Stimulated activated CD4-positive, alpha-beta T cell treated with anti-CD3 and anti-CD28 coated beads, Interleukin-1b, Interleukin-23, amount 100 ng/mL, for 48 hours (primary cell): ENCODE data around the gene SAMD1.

Experiments
- DNase-seq: peaks from one replicate; pipeline ENCODE4 v3.0.0-alpha.2; 2020

The SAMD1 gene

DNA sequence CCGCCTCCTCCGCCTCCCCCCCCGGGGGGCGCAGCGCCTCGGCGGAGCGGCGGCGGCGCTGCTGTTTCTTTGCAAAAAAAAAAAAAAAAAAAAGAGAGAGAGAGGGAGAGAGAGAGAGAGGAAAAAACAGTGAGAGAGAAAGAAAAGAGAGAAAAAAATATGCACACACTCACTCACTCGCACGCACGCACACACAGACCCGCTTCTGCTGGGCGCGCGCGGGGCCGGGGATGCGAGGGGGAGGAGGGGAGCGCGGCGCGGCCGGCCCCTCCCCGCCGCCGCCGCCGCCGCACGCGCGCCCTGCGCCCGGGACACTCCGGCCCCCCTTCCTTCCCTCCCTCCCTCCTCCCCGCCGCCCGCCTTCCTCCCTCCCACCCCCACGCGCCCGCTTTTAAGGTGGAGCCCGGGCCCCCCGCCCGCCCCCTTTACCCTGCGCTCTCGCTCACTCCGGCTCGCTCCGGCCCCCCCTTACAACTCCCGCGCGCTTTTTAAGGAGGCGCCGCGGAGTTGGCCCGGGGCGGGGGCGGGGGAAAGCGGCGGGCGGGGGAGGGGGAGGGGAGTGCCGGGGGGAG, at the start of gene SAMD1:
SAMD1 (minus strand) TSS at position 243 of the 572 bp plus-strand sequence.
- DNase-seq, result peak; percentile 81

DNA sequence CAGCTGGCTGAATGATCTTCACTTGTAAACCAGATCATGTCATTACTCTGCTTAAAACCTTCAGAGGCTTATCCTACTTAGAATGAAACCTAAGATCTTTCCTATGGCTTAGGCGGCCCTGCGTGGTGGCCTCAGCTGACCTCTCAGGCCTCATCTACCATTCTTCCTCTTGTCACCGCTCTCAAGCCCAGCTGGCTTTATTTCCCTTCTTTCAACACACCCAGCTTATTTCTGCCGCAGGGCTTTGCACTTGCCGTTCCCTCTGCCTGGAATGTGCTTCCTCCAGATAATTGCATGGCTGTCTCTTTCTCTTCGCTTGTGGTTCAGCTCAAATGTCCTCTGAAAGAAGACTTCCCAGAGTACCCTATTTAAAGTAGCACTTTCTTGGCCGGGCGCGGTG, 49.4 kb upstream of the SAMD1 start:
- no peak for DNase-seq

GRCh38 chr19:14138576-14139265, 48.2 kb upstream of the SAMD1 start:
- DNase-seq, result no peak

- peak; percentile 99 for DNase-seq
Observed at GRCh38 chr19:14136509-14137281, 46.1 kb upstream of the SAMD1 start, which contains the start of gene ASF1B. TSS of gene ASF1B (minus strand) at chr19:14136589. CDS start at chr19:14136456, 133 bp downstream.

DNA sequence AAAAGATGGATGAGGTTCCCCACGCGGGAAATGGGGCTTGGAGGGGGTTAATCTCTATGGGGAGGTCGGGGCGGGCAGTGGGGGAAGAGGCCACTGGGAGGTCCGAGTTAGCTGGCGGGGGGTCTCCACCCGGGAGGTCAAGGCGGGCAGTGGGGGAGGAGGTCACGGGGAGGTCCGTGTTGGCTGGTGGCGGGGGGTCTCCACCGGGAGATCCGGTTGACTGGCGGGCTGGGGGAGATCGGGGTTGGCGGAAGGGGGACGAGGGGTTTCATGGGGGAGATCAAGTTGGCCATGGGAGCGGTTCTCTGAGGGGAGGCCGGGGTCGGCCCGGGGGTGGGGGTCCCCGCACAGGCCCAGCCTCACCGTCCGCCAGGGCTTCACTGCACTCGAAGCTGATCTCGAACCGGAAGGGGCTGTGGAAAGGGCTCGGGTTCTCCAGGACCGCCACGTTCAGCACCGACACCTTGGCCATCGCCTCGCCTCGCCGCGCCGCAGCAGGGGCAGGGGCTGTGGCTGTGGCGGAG, 45.5 kb upstream of the SAMD1 start:
- peak; percentile 15 for DNase-seq

DNA sequence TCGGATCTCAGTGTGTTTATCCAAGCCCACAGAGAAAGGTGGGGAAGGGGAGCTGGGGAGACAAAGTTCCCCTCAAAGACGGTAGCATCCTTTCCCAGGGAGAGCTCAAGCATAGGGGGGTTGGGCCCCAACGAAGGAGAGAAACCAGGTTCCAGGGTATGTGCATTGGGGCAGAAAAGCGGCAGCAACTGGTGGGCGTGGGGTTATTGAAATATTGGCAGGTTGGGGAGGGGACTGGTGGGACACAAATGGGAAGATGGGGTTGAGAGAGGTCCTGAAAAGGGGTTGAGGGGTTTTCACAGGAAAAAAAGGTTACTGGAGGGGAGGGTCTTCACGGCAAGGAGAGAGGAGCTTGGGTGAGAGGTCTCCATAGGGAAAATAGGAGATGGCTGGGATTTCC, 44.8 kb upstream of the SAMD1 start:
- DNase-seq, result no peak

- DNase-seq, result no peak
Observed at GRCh38 chr19:14127929-14128509, 37.5 kb upstream of the SAMD1 start.

GRCh38 chr19:14127176-14127575, 36.6 kb upstream of the SAMD1 start:
- DNase-seq, result no peak

- no peak for DNase-seq
Observed at GRCh38 chr19:14122924-14123323, 32.4 kb upstream of the SAMD1 start.

- DNase-seq, result no peak
Observed at GRCh38 chr19:14120497-14120780, 29.9 kb upstream of the SAMD1 start.

GRCh38 chr19:14119644-14120496, 29.3 kb upstream of the SAMD1 start:
- DNase-seq, result no peak

DNA sequence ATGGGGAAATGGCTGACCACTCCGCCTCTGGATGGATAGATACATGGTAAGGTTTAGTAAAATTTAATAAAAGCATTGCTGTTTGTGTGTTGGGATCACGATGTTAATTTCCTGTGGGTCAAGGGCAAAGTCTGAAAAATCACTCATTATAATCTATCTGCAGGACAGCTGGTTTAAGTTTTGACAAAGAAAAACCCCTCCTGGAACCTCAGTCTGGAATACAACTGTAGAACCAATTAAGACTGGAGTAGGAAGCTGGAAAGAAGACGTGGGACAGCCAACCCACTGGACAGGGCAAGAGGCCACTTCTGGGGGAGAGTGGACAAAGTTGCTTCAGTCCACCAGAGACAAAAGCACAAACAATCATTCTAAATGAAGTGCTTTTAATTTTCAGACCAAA, 28.6 kb upstream of the SAMD1 start:
- no peak for DNase-seq

GRCh38 chr19:14118165-14119051, 27.9 kb upstream of the SAMD1 start:
- peak; percentile 17 for DNase-seq

DNA sequence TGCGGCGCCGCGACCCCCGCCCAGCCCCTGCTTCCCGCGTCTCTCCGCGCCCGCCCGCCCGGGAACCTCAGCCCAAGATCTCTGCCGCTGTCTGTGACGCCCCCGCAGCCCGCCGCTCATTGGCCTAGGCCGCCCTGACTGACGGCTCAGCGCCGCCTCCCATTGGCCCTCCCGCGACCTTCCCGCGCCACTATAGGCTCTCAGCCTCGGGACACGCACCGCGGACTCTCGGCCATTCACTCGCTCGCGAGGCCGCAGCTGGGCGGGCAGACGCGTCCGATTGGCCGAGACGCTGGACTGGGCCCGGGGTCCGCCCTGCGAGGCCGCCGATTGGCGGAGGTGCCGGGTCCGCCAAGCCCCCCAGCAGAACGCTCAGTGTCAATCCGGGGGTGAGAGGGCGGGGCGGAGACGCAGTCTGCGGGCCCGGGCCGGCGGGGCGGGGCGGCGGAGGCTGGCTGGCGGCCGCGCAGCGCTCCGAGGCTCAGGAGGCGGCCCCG, 27.2 kb upstream of the SAMD1 start, which contains the start of gene PRKACA:
PRKACA (minus strand) TSS at position 95 of the 497 bp plus-strand sequence. CDS start 215 bp downstream, outside the sequence.
- DNase-seq, result peak; percentile 99

DNA sequence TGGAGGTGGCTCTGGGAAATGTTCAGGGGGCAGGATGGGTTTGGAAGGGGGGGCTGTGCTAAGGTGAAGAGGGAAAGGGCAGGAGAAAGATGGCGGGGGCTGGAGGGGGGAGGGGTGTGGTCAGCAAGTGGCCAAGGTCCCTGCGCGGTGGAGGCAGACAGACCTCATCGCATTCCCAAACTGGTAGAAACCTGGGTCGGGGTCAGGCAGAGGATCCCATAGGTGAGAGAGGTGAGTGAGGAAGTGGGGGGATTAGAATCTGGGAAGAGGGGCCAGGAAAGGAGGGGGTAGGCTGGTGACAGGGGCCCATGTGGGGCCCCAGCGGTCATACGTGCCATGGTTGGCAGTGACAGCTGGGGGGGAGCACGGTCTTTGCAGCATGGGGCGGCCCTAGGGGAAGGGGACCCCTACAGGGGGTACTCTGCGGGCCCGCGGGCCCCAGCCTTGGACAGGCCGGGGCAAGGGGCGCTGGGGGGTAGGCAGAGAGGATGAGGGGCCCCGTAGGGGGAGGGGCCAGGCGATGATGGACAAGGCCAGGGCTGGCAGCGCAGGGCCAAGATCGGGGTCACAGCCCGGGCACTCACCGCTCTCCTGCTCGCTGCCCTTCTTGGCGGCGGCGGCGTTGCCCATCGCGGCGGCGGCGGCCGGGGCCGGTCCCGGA, 26.5 kb upstream of the SAMD1 start:
- no peak for DNase-seq

- DNase-seq, result no peak
Observed at GRCh38 chr19:14116525-14116917, 26.0 kb upstream of the SAMD1 start.

GRCh38 chr19:14115756-14116155, 25.2 kb upstream of the SAMD1 start:
- no peak for DNase-seq

DNA sequence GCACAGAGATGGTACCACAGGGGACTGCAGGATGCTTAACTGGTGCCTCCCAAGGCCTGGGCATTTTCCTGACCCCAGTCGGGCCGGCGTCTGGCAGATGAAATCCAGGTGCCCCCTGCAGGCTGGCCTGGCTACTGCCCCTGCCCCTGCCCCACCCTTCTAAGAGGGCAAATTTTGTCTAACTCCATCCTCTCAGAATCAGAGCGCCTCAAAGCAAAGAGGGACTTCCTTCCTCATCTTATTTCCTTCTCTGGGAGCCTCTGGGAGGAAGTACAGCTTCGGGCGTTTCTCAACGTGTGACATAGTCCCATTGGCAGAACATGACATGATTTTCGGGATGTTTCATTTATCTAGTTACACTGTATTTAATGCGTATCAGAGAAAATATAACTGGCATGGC, 24.3 kb upstream of the SAMD1 start:
- DNase-seq, result peak; percentile 51

DNA sequence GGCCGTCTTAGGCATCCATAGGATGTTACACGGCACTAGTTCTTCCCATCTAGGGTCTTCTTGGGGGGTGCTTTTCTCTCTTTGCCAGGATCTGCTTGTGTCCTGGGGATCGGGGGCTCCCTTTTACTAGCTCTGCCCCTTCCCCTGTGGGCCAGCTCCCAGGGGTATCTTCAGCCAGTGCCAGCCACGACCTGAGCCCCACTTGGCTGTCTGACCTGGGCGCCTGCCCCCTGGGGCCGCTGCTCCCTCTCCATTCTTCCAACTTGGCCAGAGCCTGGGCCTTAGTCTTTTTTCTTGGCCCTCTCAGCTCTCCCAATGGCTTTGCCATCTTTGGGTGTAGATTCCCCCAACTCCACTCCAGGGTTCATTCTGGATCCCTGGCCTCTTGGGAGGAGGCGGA, 23.9 kb upstream of the SAMD1 start:
- DNase-seq, result no peak

- DNase-seq, result peak; percentile 73
Observed at GRCh38 chr19:14113762-14114414, 23.3 kb upstream of the SAMD1 start.
